GM12878 (cell line): ENCODE data around the gene OPN1LW.

Experiments used
- CBFB ChIP-seq: IDR thresholded peaks from 2 replicates; pipeline ENCODE4 v1.6.1; 2016; ENCODE audit warnings: antibody characterized with exemption, low read depth
- FOXM1 ChIP-seq: IDR thresholded peaks from 2 replicates; pipeline ENCODE4 v1.6.1; 2012; ENCODE audit warnings: low read depth, mild to moderate bottlenecking, inconsistent platforms, low read length, moderate library complexity
- NRF1 ChIP-seq: conservative IDR thresholded peaks from 2 replicates; pipeline ENCODE4 v1.6.1; 2011; ENCODE audit warnings: mild to moderate bottlenecking, low read depth, low read length, improper control_type of control experiment
- POLR2A ChIP-seq: IDR thresholded peaks from 2 replicates; pipeline ENCODE4 v1.6.1; 2011; ENCODE audit warnings: low read depth, mild to moderate bottlenecking, low read length
- RBBP5 ChIP-seq: fragments of 200-600 bp; sonication (generic); conservative IDR thresholded peaks from 2 replicates; pipeline ENCODE4 v1.6.1; 2016
- TF ChIP-seq, protein P1 (sequence below), 3 experiments: IDR thresholded peaks in 2 of 3; conservative IDR thresholded peaks in 1 of 3; 2 replicates each; pipeline ENCODE4 v1.5.1; 2011; ENCODE audit warnings: low read depth in 3 of 3, low read length in 3 of 3, mild to moderate bottlenecking in 3 of 3, control low read depth in 2 of 3, moderate library complexity in 2 of 3, inconsistent platforms in 1 of 3, mixed read lengths in 1 of 3; ENCODE audit not compliant: control insufficient read depth in 2 of 3, insufficient read depth in 1 of 3; ENCODE audit errors: extremely low read depth in 1 of 3
- TF ChIP-seq, protein P2 (sequence below): fragments of 450-650 bp; IDR thresholded peaks from 2 replicates; pipeline ENCODE4 v1.6.1; 2018; ENCODE audit warnings: mild to moderate bottlenecking, low read depth, moderate library complexity; ENCODE audit not compliant: partially characterized antibody

DNA sequence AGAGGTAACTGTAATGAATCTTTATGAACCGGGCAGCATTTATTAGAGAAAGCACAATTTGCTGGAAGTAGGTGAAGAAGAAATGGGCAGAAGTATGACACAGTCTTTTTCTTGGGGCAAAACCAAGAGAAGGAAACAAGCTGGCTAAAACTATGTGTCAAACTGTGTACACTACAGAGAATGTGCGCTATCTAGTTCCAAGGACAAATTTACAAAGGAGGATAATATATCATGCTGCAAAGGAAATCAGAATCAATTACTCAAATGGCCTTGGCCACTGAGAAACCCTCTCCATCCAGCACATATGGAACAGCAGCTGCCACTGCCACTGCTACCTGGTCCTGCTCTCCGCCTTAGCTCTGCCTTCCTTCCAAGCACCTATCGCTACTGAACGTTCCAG, 29.4 kb upstream of the OPN1LW start:
- TF ChIP-seq, protein P1, sequence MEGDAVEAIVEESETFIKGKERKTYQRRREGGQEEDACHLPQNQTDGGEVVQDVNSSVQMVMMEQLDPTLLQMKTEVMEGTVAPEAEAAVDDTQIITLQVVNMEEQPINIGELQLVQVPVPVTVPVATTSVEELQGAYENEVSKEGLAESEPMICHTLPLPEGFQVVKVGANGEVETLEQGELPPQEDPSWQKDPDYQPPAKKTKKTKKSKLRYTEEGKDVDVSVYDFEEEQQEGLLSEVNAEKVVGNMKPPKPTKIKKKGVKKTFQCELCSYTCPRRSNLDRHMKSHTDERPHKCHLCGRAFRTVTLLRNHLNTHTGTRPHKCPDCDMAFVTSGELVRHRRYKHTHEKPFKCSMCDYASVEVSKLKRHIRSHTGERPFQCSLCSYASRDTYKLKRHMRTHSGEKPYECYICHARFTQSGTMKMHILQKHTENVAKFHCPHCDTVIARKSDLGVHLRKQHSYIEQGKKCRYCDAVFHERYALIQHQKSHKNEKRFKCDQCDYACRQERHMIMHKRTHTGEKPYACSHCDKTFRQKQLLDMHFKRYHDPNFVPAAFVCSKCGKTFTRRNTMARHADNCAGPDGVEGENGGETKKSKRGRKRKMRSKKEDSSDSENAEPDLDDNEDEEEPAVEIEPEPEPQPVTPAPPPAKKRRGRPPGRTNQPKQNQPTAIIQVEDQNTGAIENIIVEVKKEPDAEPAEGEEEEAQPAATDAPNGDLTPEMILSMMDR (IDR thresholded peaks at IDR 0.05 in 2 of 3, conservative IDR thresholded peaks at IDR 0.05 in 1 of 3; ENCODE audit: control insufficient read depth in 2 of 3, extremely low read depth in 1 of 3, insufficient read depth in 1 of 3, low read depth in 3 of 3, low read length in 3 of 3) = no peak
- TF ChIP-seq POLR2A = no peak
- no peak for TF ChIP-seq CBFB
- TF ChIP-seq, protein P2, sequence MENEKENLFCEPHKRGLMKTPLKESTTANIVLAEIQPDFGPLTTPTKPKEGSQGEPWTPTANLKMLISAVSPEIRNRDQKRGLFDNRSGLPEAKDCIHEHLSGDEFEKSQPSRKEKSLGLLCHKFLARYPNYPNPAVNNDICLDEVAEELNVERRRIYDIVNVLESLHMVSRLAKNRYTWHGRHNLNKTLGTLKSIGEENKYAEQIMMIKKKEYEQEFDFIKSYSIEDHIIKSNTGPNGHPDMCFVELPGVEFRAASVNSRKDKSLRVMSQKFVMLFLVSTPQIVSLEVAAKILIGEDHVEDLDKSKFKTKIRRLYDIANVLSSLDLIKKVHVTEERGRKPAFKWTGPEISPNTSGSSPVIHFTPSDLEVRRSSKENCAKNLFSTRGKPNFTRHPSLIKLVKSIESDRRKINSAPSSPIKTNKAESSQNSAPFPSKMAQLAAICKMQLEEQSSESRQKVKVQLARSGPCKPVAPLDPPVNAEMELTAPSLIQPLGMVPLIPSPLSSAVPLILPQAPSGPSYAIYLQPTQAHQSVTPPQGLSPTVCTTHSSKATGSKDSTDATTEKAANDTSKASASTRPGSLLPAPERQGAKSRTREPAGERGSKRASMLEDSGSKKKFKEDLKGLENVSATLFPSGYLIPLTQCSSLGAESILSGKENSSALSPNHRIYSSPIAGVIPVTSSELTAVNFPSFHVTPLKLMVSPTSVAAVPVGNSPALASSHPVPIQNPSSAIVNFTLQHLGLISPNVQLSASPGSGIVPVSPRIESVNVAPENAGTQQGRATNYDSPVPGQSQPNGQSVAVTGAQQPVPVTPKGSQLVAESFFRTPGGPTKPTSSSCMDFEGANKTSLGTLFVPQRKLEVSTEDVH = no peak
- no peak for TF ChIP-seq RBBP5
- TF ChIP-seq FOXM1 = no peak
- TF ChIP-seq NRF1 = no peak
